HUES64 (cell line): ENCODE results near the gene SMAD1.

ENCODE experiments used
- H3K27ac ChIP-seq: 2 replicates; pipeline ENCODE4 v1.7.0; 2013; ENCODE audit warnings: low read depth, low read length, inconsistent platforms
- H3K27me3 ChIP-seq: 2 replicates; pipeline ENCODE4 v1.6.1; 2013; ENCODE audit warnings: mild to moderate bottlenecking, low read length; ENCODE audit not compliant: insufficient read depth
- H3K36me3 ChIP-seq: 2 replicates; pipeline ENCODE4 v1.6.1; 2013; ENCODE audit warnings: mild to moderate bottlenecking, low read length; ENCODE audit not compliant: insufficient read depth
- H3K4me1 ChIP-seq: 2 replicates; pipeline ENCODE4 v1.6.1; 2013; ENCODE audit warnings: mild to moderate bottlenecking, low read length, moderate library complexity; ENCODE audit not compliant: insufficient read depth
- H3K4me3 ChIP-seq: 2 replicates; pipeline ENCODE4 v1.5.1; 2013; ENCODE audit warnings: mild to moderate bottlenecking, low read length, moderate library complexity
- H3K9ac ChIP-seq: 2 replicates; pipeline ENCODE4 v1.6.1; 2013; ENCODE audit warnings: mild to moderate bottlenecking, low read depth, low read length
- H3K9me3 ChIP-seq: 2 replicates; pipeline ENCODE4 v1.6.1; 2013; ENCODE audit warnings: low read depth, low read length; ENCODE audit not compliant: insufficient read depth
- WGBS: fragments of 150-250, 120-280 bp; methylation state at CpG from one replicate; pipeline ENCODE4 v1.1.7; 2013; ENCODE audit warnings: missing lambda C conversion rate; 5-methylcytosine and 5-hydroxymethylcytosine counted together

SMAD1 gene

GRCh38 chr4:145589916-145590702, 108.5 kb downstream of the SMAD1 start:
- Histone ChIP-seq H3K27me3 (no peaks in the 10 kb centered on the region), H3K4me1 (no peaks in the 10 kb centered on the region), H3K27ac (no peak overlapping the region), H3K4me3 (no peak overlapping the region), H3K9ac (no peak overlapping the region), H3K9me3 (0 out of 2 replicates have a peak, but pooled peaks cover 2% of the 10 kb centered on the region), H3K36me3 (no peaks in the 10 kb centered on the region)
- 93% methylated on average over 2 of the region's 3 CpGs for WGBS

- no peaks in the 10 kb centered on the region for H3K27me3 ChIP-seq
- WGBS: 93% methylated on average over 2 of the region's 4 CpGs
- H3K4me3 ChIP-seq: no peak overlapping the region
- peaks cover 7% of the 10 kb centered on the region for H3K9me3 ChIP-seq
- no peak overlapping the region for H3K9ac ChIP-seq
- H3K4me1 ChIP-seq: no peaks in the 10 kb centered on the region
- H3K27ac ChIP-seq: no peak overlapping the region
- no peaks in the 10 kb centered on the region for H3K36me3 ChIP-seq
These were observed 120.6 kb downstream of the SMAD1 start for GRCh38 chr4:145602129-145602760.

GRCh38 chr4:145605941-145606340, 124.3 kb downstream of the SMAD1 start:
- Histone ChIP-seq H3K27me3 (no peaks in the 10 kb centered on the region), H3K27ac (no peak overlapping the region), H3K36me3 (no peaks in the 10 kb centered on the region), H3K9me3 (no peaks in the 10 kb centered on the region), H3K4me1 (no peaks in the 10 kb centered on the region), H3K9ac (no peak overlapping the region), H3K4me3 (no peak overlapping the region)
